K562 (cell line): ENCODE results near the gene MAP7D1. TPM values are rescaled to one million over a fixed set of nuclear protein-coding genes. Genes with fewer than 3 reads are reported as not detected.

Experiments used
- BACH1 ChIP-seq: fragments of 200-800 bp; sonication (Bioruptor generic); IDR thresholded peaks from 2 replicates; pipeline ENCODE4 v1.6.1; 2016; ENCODE audit warnings: missing genetic modification characterization, missing compliant biosample characterization
- BRCA1 ChIP-seq, 2 experiments: fragments of 450-650 bp in 1 of 2; sonication (generic) in 1 of 2; formaldehyde crosslinking in 1 of 2; IDR thresholded peaks; 2 replicates each; pipeline versions ENCODE4 v1.5.0 to v1.6.1; 2017 to 2020; ENCODE audit warnings: mild to moderate bottlenecking in 1 of 2, missing genetic modification reagents in 1 of 2
- CBX2 ChIP-seq: fragments of 200-600 bp; sonication (generic); IDR thresholded peaks from one replicate; pipeline ENCODE4 v1.6.1; 2012; ENCODE audit warnings: mild to moderate bottlenecking, low read length, inconsistent platforms; ENCODE audit not compliant: insufficient read depth, poor library complexity, severe bottlenecking
- CREB1 ChIP-seq, 2 experiments: sonication (generic) in 1 of 2; formaldehyde crosslinking in 1 of 2; IDR thresholded peaks; 2 replicates each; pipeline versions ENCODE4 v1.6.1 to v1.8.0; 2012 to 2022; ENCODE audit warnings: inconsistent platforms in 1 of 2, mild to moderate bottlenecking in 1 of 2, missing genetic modification reagents in 1 of 2, moderate library complexity in 1 of 2
- CREB3L1 ChIP-seq: fragments of 450-650 bp; IDR thresholded peaks from 2 replicates; pipeline ENCODE4 v1.6.1; 2014; ENCODE audit warnings: low read depth, mild to moderate bottlenecking, moderate library complexity, borderline replicate concordance
- EP300 ChIP-seq: IDR thresholded peaks from 2 replicates; pipeline ENCODE4 v1.6.1; 2012; ENCODE audit warnings: low read length, improper control_type of control experiment
- ETV5 ChIP-seq: sonication (generic); formaldehyde crosslinking; IDR thresholded peaks from 2 replicates; pipeline ENCODE4 v1.4.0; 2020; ENCODE audit warnings: low read depth, mild to moderate bottlenecking, missing genetic modification reagents
- FOXP1 ChIP-seq: sonication (generic); formaldehyde crosslinking; IDR thresholded peaks from 2 replicates; pipeline ENCODE4 v1.8.0; 2022; ENCODE audit warnings: mild to moderate bottlenecking, missing genetic modification reagents
- HDAC3 ChIP-seq: fragments of 450-650 bp; IDR thresholded peaks from 2 replicates; pipeline ENCODE4 v1.6.1; 2018; ENCODE audit warnings: borderline replicate concordance, mild to moderate bottlenecking, moderate library complexity; ENCODE audit not compliant: partially characterized antibody
- HDAC6 ChIP-seq: IDR thresholded peaks from 2 replicates; pipeline ENCODE4 v1.6.1; 2012; ENCODE audit warnings: low read depth, mild to moderate bottlenecking, control low read depth, inconsistent platforms, low read length, moderate library complexity
- MAFF ChIP-seq: IDR thresholded peaks from 2 replicates; pipeline ENCODE4 v1.6.1; 2012; ENCODE audit warnings: low read length, improper control_type of control experiment
- MECOM ChIP-seq: fragments of 250-450 bp; sonication (Bioruptor Pico); IDR thresholded peaks from 2 replicates; pipeline ENCODE4 v1.8.0; 2022; ENCODE audit warnings: inconsistent platforms
- MTA1 ChIP-seq: fragments of 450-650 bp; IDR thresholded peaks from 2 replicates; pipeline ENCODE4 v1.6.1; 2017; ENCODE audit warnings: borderline replicate concordance
- MYNN ChIP-seq, 2 experiments: sonication (generic); formaldehyde crosslinking in 1 of 2; IDR thresholded peaks; 2 replicates each; pipeline versions ENCODE4 v1.5.0 to v1.6.1; 2016 to 2020; ENCODE audit warnings: antibody characterized with exemption in 1 of 2, missing genetic modification reagents in 1 of 2
- PHB2 ChIP-seq: fragments of 450-650 bp; IDR thresholded peaks from 2 replicates; pipeline ENCODE4 v1.6.1; 2017; ENCODE audit warnings: low read depth
- RHOXF2B ChIP-seq: fragments of 250-450 bp; sonication (Bioruptor Pico); conservative IDR thresholded peaks from 2 replicates; pipeline ENCODE4 v1.5.1; 2021
- SMAD4 ChIP-seq: fragments of 250-450 bp; sonication (Bioruptor Pico); conservative IDR thresholded peaks from 2 replicates; pipeline ENCODE4 v1.8.0; 2021; ENCODE audit warnings: inconsistent platforms, mild to moderate bottlenecking, moderate library complexity
- SMARCA4 ChIP-seq: fragments of 450-650 bp; IDR thresholded peaks from 2 replicates; pipeline ENCODE4 v1.6.1; 2016
- TAL1 ChIP-seq: fragments of 450-650 bp; IDR thresholded peaks from 2 replicates; pipeline ENCODE4 v1.6.1; 2016; ENCODE audit warnings: mild to moderate bottlenecking
- TARDBP ChIP-seq: fragments of 450-650 bp; IDR thresholded peaks from 2 replicates; pipeline ENCODE4 v1.6.1; 2016
- TBP ChIP-seq: optimal IDR thresholded peaks from 2 replicates; pipeline ENCODE3; 2011; ENCODE audit warnings: low read depth, low read length, improper control_type of control experiment
- TOE1 ChIP-seq, 2 experiments: fragments of 450-650 bp in 1 of 2; sonication (generic) in 1 of 2; formaldehyde crosslinking in 1 of 2; IDR thresholded peaks; 2 replicates each; pipeline versions ENCODE4 v1.7.1 to v1.8.0; 2016 to 2022; ENCODE audit warnings: borderline replicate concordance in 2 of 2, mild to moderate bottlenecking in 2 of 2, antibody characterized with exemption in 1 of 2, inconsistent platforms in 1 of 2, low read depth in 1 of 2, missing genetic modification reagents in 1 of 2, moderate library complexity in 1 of 2
- ZNF12 ChIP-seq: sonication (generic); formaldehyde crosslinking; IDR thresholded peaks from 2 replicates; pipeline ENCODE4 v1.4.0; 2020; ENCODE audit warnings: mild to moderate bottlenecking, missing genetic modification reagents
- ZNF778 ChIP-seq: fragments of 450-650 bp; formaldehyde crosslinking; IDR thresholded peaks from 2 replicates; pipeline ENCODE4 v1.4.0; 2020; ENCODE audit warnings: mild to moderate bottlenecking, moderate library complexity
- polyA plus RNA-seq, 8 experiments: library from polyadenylated mRNA; depleted of rRNA in 4 of 8; stranded (reverse) in 5 of 8; unstranded in 3 of 8; fragments of >200 nt; fragmentation: Nextera tagmentation in 2 of 8; fragmentation: Illumina TruSeq in 1 of 8; extraction: Ambion mirVana in 2 of 8; extraction: Trizol in 1 of 8; gene quantifications; 2 replicates each; pipeline versions ENCODE4 v1.2.1 to v1.2.3, GENCODE V29; 2011 to 2014; ENCODE audit warnings: inconsistent platforms in 1 of 8, missing spikeins in 1 of 8
- total RNA-seq, 7 experiments: library from RNA; depleted of rRNA in 6 of 7; stranded (reverse); fragments of >200 nt in 6 of 7; fragmentation: Illumina TruSeq in 2 of 7; extraction: Trizol in 2 of 7; gene quantifications; 2 replicates each; pipeline versions ENCODE4 v1.2.1 to v1.2.3, GENCODE V29; 2011 to 2021; ENCODE audit warnings: low replicate concordance in 1 of 7
- TF ChIP-seq, protein P1 (sequence below): fragments of 250-450 bp; sonication (Bioruptor Pico); IDR thresholded peaks from 2 replicates; pipeline ENCODE4 v1.5.0; 2021
- TF ChIP-seq, protein P2 (sequence below): sonication (generic); formaldehyde crosslinking; IDR thresholded peaks from 2 replicates; pipeline ENCODE4 v1.8.1; 2022; ENCODE audit warnings: missing genetic modification reagents
- TF ChIP-seq, protein P3 (sequence below): sonication (generic); formaldehyde crosslinking; IDR thresholded peaks from 2 replicates; pipeline ENCODE4 v1.9.0; 2022; ENCODE audit warnings: mild to moderate bottlenecking, missing genetic modification reagents

The MAP7D1 gene
- total and polyA plus RNA-seq, 9 of the 15 experiments (the other 6 are each of a cell fraction or from before 2014, with no cell fraction given) = 3.6 to 108 (median 34.5) TPM

- TF ChIP-seq CREB3L1 = peak; percentile 96
- no peak for TF ChIP-seq CBX2
- TF ChIP-seq, protein P1, sequence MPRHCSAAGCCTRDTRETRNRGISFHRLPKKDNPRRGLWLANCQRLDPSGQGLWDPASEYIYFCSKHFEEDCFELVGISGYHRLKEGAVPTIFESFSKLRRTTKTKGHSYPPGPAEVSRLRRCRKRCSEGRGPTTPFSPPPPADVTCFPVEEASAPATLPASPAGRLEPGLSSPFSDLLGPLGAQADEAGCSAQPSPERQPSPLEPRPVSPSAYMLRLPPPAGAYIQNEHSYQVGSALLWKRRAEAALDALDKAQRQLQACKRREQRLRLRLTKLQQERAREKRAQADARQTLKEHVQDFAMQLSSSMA = no peak
- no peak for TF ChIP-seq MAFF
- peak; percentile 98 for TF ChIP-seq CREB1 (IDR thresholded peaks at IDR 0.05)
- peak; percentile 98 for TF ChIP-seq CREB1 (CRISPR knock-in tag; IDR thresholded peaks at IDR 0.05)
- TF ChIP-seq BRCA1 (IDR thresholded peaks at IDR 0.05) = no peak
- no peak for TF ChIP-seq BRCA1 (CRISPR knock-in tag; IDR thresholded peaks at IDR 0.05)
- TF ChIP-seq, protein P2, sequence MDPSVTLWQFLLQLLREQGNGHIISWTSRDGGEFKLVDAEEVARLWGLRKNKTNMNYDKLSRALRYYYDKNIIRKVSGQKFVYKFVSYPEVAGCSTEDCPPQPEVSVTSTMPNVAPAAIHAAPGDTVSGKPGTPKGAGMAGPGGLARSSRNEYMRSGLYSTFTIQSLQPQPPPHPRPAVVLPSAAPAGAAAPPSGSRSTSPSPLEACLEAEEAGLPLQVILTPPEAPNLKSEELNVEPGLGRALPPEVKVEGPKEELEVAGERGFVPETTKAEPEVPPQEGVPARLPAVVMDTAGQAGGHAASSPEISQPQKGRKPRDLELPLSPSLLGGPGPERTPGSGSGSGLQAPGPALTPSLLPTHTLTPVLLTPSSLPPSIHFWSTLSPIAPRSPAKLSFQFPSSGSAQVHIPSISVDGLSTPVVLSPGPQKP (CRISPR knock-in tag) = no peak
- no peak for TF ChIP-seq MECOM (CRISPR knock-in tag)
- TF ChIP-seq TBP = peak; percentile 83
- TF ChIP-seq TOE1 (IDR thresholded peaks at IDR 0.05; ENCODE audit: borderline replicate concordance) = peak; percentile 99
- no peak; the same call in 1 of the 2 replicates for TF ChIP-seq TOE1 (CRISPR knock-in tag; IDR thresholded peaks at IDR 0.05; ENCODE audit: borderline replicate concordance, low read depth)
- TF ChIP-seq, protein P3, sequence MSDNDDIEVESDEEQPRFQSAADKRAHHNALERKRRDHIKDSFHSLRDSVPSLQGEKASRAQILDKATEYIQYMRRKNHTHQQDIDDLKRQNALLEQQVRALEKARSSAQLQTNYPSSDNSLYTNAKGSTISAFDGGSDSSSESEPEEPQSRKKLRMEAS (CRISPR knock-in tag) = peak; percentile 92
- TF ChIP-seq SMARCA4 = no peak
- no peak for TF ChIP-seq TARDBP
- peak; percentile 38; the same call in 1 of the 2 replicates for TF ChIP-seq MYNN (IDR thresholded peaks at IDR 0.05)
- no peak for TF ChIP-seq MYNN (CRISPR knock-in tag; IDR thresholded peaks at IDR 0.05)
- TF ChIP-seq EP300 = peak; percentile 40; the same call in 1 of the 2 replicates
- no peak for TF ChIP-seq FOXP1 (CRISPR knock-in tag)
- no peak for TF ChIP-seq HDAC3
- peak; percentile 94 for TF ChIP-seq MTA1
- no peak for TF ChIP-seq ZNF12
- TF ChIP-seq RHOXF2B (CRISPR knock-in tag) = 0 out of 2 replicates have a peak, but pooled peaks have one; percentile 33
- no peak for TF ChIP-seq TAL1
- no peak for TF ChIP-seq ZNF778 (CRISPR knock-in tag)
- 0 out of 2 replicates have a peak, but pooled peaks have one; percentile 19 for TF ChIP-seq ETV5 (CRISPR knock-in tag)
- TF ChIP-seq SMAD4 (CRISPR knock-in tag) = no peak
- no peak for TF ChIP-seq PHB2
- no peak for TF ChIP-seq HDAC6
- TF ChIP-seq BACH1 (tag) = no peak
These were observed 68.1 kb downstream of the MAP7D1 start, which contains the start of gene THRAP3 (continued) for GRCh38 chr1:36223996-36224536.
